Cortex of kidney (tissue), 1 donor: ENCODE data around the gene EHBP1L1.

Source experiments
- DNase-seq: peaks from one replicate; lab custom pipeline; 2025; lab: John Stamatoyannopoulos, UW

Gene EHBP1L1

GRCh38 chr11:65546217-65546958 is 29.5 kb upstream of the EHBP1L1 start:
- DNase-seq = no peak

- DNase-seq = no peak
Observed at GRCh38 chr11:65547446-65548125, 28.3 kb upstream of the EHBP1L1 start.

GRCh38 chr11:65548395-65548794 is 27.5 kb upstream of the EHBP1L1 start:
- no peak for DNase-seq

DNA sequence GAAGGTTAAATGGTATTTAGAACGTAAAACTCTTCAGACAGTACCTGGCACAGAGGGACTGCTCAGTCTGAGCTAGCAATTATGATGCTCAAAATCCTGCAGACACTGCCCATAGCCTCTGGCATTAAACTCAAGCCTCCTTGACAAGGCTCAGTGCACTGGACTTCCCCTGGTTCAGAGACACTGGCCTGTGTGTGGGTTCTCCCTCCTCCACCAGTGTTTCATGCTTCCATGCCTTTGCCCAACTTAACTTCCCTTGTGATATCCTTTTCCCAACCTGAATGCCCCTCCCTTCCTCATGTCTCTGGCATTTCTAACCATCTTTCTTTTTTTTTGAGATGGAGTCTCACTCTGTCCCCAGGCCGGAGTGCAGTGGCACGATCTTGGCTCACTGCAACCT is 26.8 kb upstream of the EHBP1L1 start:
- DNase-seq = no peak

DNA sequence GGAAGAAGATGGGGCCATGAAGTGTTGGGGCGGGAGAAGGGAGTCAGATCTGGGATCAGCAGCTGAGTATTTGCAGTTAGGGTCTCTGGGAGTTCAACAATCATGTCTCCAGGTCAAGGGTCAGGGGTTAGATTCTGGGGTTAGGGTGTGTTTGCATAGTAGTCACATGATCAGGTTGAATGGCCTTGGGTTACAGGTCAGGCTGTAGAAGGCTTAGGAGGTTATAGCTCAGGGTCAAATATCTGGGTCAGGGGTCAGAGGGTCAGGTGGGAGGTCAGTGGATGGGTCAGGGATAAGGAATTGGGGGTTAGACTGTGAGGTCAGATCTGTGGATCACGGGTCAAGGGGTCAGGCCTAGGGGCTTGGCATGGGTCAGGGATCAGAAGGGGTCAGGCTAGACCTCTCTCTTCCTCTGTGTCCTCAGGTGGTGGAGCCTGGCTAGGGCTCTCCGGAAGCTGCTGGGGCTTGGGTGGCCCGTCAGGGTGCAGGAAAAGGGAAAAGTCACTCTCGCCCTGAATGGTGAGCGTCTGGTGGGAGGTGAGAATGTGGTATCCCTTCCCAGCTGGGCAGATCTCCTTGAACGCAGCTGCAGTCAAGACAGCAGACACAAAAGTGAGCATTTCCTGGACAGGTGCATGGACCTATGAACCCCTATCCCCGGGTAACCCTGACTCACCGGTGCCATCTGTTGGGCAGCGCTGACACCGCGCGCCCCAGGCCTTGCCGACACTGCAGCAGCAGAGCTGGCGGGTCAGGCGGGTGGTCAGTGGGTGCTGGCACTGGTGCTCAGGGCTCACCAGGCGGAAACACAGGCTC is 24.1 kb upstream of the EHBP1L1 start:
- no peak for DNase-seq

- no peak for DNase-seq
Observed at GRCh38 chr11:65552388-65552951, 23.4 kb upstream of the EHBP1L1 start.

DNA sequence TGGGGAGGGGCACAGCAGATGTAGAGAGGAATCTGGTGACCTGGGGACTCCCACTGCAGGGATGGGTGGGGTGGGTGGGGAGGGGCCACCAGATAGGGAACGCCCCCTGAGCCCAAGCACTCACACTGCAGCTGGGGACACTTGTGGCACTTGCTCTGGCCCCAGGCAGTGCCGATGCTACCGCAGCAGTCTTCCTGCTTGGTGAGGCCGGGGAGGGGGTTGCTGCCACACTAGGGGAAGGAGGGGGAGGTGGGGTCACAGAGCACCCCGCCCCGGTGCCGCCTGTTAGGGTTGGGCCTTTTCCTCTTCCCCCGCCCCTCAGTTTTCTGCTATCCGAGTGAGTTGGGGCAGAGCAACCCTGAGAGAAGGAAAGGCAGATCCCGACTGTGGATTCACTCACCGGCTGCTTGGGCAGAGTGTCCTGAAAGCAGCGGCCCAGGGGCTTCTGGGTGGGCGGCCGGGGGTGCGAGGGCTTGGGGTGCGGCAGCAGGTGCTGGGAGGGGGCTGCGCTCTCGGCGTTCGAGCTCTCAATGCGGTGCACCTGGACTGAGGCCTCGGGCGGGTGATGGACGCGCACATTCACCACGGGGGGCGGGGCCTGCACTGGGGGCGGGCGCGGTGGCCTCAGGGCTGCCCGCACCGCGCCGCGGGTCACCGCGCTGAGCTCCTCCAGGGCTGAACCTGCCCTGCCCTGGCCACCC is 22.4 kb upstream of the EHBP1L1 start:
- DNase-seq = no peak

DNA sequence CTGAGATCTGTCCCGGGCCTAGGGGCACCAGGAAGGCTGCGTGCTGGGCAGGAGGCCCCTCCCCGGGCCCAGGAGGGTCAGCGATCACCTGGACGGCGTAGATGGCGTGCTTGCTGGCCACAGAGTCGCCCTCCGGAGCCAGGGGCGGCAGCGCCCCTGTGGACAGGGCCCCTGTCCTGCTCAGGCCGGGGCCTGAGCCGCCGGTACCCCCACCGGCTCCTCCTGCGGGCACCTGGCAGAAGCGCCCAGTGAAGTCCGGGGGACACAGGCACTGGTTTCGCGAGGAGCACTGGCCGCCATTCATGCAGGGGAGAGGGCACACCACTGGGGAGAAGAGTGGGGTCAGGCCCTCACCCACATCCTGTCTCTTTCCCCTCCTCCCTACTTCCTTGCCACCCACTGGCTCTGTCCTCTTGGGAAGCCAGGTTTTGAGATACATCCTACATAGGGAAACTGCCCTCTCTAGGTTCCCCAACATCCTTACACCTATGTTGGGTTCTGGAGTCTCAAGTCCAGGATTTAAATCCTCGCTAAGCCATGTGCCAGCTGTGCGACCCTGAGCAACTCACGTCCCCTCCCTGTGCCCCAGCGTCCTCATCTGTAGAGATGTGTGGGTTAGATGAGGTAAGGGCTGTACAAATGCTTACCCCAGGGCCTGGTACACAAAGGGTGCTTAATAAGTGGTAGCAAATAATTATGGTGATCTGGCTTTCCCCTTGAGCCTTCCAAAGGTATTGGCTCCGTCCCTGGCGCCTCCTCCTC is 21.6 kb upstream of the EHBP1L1 start:
- DNase-seq = no peak

DNA sequence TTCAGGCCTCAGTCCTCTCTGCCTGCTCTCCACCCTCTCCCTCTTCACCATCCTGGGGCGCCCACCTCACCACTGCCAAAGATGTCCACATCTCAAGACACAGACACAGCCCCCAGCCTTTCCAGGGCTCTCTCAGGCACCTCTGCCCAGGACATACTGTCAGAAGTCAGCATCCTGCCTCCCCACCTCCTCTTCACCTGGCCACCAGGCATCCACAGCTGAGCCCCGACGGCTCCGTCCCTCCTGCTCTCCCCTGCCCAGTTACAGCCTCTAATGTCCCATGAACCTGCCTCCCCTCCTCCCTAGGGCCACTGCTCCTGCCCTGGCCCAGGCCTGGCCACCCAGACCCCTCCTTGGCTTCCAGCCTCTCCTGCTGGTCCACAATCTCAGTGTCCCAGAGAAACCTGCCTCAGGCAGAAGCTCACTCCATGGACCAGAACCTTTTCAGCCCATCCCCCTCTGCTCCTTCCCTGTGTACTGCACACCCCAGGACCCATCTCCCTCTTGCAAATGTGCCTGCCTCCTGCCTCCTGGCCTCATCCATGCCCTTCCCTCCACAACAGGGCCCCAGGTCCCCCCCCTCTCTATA is 20.9 kb upstream of the EHBP1L1 start:
- no peak for DNase-seq

DNA sequence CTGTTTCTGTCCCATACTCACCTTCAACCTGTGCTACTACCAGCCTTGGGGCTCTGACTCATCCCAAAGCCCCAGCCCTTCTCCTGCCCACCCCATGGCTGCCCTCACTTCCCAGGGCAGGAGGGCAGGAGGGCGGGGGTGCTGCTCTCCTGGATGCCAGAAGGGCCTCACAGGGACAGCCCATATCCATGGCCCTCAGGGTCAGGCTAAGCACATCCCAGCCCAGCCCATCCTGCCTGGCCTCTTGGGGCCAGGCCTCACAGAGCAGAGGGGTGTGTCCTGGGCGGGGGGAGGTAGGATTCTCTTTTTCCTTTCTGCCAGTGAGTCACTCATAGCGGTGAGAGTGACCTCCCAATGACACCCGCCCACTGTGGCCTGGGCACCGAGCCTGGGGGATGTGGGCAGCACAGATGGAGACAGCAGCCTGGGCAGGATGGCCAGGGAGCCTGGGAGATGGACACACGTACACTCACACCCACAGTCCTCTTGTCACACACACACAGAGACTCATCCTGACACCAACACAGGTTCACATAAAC is 20.1 kb upstream of the EHBP1L1 start:
- DNase-seq = no peak

- no peak for DNase-seq
Observed at GRCh38 chr11:65556470-65557279, 19.2 kb upstream of the EHBP1L1 start.

DNA sequence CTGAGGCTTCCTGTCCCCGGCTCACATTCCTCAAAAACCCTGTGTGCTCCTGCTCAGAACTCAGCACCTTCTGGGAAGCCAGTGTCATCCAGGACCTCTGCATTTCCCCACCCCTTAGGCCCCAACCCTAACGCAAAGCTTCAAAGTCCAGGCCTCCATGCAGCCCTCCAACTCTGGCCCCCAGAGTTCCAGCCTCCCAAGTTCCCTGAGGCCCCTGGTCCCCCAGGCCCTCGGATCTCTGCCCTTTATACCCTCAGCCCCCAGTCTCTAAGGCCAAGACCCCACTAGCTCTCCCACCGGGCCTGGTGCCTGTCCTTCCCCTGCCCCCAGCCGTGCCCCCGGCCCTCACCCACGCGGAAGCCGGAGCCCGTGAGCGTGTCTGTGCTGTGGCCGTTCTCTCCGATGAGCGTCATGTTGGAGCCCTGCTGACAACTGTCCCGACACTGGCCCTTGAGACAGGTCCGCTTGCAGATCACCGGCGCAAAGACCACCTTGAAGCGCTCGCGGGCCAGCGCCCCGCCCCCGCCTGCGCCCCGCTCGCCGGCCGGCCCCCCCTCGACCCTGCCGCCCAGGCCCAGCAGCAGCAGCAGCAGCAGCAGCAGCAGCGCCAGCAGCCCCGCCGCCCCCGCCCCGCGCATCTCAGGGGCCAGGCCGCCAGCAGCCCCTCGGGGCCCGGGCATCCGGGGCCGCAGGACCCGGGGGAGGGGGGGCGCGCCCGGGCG is 18.4 kb upstream of the EHBP1L1 start:
- DNase-seq = no peak

DNA sequence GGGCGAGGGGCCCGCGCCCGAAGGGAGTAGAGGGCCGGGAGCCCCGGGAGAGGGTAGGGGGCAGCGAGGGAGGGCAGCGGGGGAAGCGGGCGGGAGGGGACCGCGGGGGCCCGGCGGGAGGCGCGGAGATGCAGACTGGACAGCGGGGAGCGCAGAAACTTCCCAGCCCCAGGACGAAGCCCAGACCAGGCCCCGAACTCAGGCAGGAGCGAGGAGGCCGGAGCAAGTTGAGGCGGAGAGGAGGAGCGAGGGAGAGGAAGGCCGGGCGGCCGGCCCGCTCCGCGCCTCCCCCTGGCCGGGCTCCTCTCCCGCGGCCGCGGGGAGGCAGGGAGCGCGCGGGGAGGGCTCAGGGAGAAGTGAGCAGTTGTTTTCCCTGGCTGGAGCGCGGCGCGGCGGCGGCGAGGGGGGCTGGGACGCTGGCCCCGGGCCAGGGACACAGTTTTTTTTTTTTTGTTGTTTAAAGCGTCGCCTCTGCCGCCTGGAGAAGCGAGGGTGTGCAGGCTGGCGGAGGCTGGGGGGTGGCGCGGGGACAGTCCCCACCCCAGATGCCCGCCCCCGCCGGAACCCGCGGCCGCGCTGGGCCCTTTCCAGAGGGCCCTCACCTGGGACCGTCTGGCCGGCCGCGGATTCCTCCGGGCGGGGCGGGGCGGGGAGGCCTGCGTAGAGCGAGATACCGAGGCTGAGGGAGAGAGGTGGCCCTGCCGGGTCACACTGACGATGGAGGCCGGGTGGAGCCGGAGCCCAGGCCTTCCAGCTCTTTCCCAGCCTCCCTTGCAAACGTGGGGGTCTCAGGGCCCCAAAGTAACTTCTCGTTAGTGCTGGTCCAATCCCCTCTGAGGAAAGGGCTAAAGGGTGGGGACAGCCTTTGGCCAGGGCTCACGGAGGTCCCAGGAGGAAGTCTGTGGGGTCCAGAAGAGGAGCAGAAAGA is 17.6 kb upstream of the EHBP1L1 start, which contains the start of gene LTBP3:
Gene LTBP3 (minus strand): TSS at position 358 of the 928 bp plus-strand sequence. CDS start 400 bp downstream, outside the sequence.
- DNase-seq = no peak

GRCh38 chr11:65558930-65559509 is 16.8 kb upstream of the EHBP1L1 start:
- DNase-seq = no peak

- no peak for DNase-seq
Observed at GRCh38 chr11:65559535-65559934, 16.3 kb upstream of the EHBP1L1 start.

DNA sequence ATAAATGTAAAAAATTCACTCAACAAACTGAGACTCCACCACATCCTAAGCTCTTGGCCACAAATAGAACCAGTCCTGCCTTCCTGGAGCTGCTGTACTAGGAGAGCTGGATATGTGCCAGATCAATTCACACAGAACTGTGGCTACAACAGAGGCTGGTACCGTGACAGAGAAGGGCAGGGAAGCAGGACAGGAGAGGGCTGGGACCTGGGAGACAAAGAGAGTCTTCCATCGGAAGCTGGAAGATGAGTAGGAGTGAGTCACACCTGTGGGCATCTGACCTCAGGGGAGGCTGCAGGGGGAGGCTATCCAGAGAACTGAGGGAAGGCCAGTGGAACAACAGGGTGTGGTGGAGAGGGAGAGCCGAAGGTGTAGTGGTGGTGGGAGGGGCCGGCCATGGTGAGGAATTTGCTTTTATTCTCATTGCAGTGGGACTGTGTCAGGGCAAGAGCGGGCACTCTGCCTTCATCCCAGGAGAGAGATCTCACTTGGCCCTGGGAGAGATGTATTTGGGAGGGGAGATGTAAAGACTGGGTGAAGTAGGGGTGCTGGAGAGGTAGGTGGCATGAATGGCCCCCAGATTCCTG is 15.8 kb upstream of the EHBP1L1 start:
- DNase-seq = no peak
